Neural crest cell (in vitro differentiated cells): Measurements from ENCODE around the gene PPIG. TPM values are rescaled to one million over a fixed set of nuclear protein-coding genes. Genes with fewer than 3 reads are reported as not detected.

ENCODE experiments used
- DNase-seq: peaks from one replicate; pipeline ENCODE4 v3.0.0; 2021; ENCODE audit warnings: low read depth, mixed read lengths, low spot score
- H3K27ac Mint-ChIP-seq: one replicate; pipeline ENCODE4 v1.8.0; 2021; ENCODE audit warnings: mild to moderate bottlenecking, mixed read lengths; ENCODE audit not compliant: unreplicated experiment
- H3K27me3 Mint-ChIP-seq: 2 replicates; pipeline ENCODE4 v1.8.0; 2021; ENCODE audit warnings: low read depth, mild to moderate bottlenecking, mixed read lengths
- H3K36me3 Mint-ChIP-seq: 2 replicates; pipeline ENCODE4 v1.8.0; 2021; ENCODE audit warnings: low read depth, mild to moderate bottlenecking, mixed read lengths
- H3K4me1 Mint-ChIP-seq: 2 replicates; pipeline ENCODE4 v1.8.0; 2021; ENCODE audit warnings: mixed read lengths
- H3K4me3 Mint-ChIP-seq: one replicate; pipeline ENCODE4 v1.8.0; 2021; ENCODE audit warnings: mild to moderate bottlenecking, mixed read lengths
- H3K9me3 Mint-ChIP-seq: 2 replicates; pipeline ENCODE4 v1.8.0; 2021; ENCODE audit warnings: mixed read lengths
- total RNA-seq: library from RNA; stranded (reverse); gene quantifications from 2 replicates; pipeline ENCODE4 v1.2.1, GENCODE V29; 2021
- TF ChIP-seq, protein P1 (sequence below): fragments of 200-600 bp; sonication (generic); conservative IDR thresholded peaks from 2 replicates; pipeline ENCODE4 v1.5.0; 2021; ENCODE audit warnings: antibody characterized with exemption, mild to moderate bottlenecking

PPIG gene
- total RNA-seq, 1 donor from 2014 or later, result 70.0 TPM

DNA sequence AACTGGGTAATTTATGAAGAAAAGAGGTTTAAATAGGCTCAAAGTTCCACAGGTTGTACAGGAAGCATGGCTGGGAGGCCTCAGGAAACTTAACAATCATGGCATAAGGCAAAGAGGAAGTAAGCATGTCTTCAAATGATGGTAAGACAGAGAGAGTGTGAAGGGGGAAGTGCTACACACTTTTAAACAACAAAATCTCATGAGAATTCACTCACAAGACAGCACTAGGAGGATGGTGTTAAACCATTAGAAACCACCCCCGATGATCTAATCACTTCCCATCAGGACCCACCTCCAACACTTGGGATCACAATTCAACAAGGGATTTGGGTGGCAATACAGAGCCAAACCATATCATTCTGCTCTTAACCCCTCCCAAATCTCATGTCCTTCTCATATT, 75.2 kb downstream of the PPIG start:
- Mint-ChIP-seq H3K27ac (no peak overlapping the region), H3K27me3 (peaks cover 5% of the 10 kb centered on the region), H3K4me1 (peaks cover 7% of the 10 kb centered on the region), H3K4me3 (no peak overlapping the region), H3K36me3 (no peaks in the 10 kb centered on the region), H3K9me3 (no peaks in the 10 kb centered on the region)
- TF ChIP-seq, protein P1, sequence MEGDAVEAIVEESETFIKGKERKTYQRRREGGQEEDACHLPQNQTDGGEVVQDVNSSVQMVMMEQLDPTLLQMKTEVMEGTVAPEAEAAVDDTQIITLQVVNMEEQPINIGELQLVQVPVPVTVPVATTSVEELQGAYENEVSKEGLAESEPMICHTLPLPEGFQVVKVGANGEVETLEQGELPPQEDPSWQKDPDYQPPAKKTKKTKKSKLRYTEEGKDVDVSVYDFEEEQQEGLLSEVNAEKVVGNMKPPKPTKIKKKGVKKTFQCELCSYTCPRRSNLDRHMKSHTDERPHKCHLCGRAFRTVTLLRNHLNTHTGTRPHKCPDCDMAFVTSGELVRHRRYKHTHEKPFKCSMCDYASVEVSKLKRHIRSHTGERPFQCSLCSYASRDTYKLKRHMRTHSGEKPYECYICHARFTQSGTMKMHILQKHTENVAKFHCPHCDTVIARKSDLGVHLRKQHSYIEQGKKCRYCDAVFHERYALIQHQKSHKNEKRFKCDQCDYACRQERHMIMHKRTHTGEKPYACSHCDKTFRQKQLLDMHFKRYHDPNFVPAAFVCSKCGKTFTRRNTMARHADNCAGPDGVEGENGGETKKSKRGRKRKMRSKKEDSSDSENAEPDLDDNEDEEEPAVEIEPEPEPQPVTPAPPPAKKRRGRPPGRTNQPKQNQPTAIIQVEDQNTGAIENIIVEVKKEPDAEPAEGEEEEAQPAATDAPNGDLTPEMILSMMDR, result no peak
- DNase-seq, result no peak

DNA sequence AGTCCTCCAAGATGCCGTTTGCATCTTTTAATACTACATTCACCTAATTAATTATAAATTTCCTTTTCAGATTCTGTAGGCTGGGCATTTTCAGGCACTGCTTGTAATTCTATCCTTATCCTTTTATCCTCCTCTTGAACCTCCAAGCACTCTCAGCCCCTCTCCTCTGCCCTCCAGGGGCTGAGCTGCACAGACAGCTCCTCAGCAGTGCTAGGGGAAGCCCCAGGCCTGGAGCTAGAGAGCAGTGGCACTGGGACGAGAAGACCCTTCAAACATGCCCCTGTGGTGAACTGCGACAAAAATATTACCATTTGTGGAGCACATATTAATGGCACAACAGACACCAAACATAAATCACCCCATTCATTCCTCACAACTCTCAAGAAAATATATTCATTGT, 77.1 kb downstream of the PPIG start:
- no peaks in the 10 kb centered on the region for H3K9me3 Mint-ChIP-seq
- TF ChIP-seq, protein P1, result no peak
- H3K27ac Mint-ChIP-seq, result no peak overlapping the region
- no peak overlapping the region for H3K4me3 Mint-ChIP-seq
- no peaks in the 10 kb centered on the region for H3K27me3 Mint-ChIP-seq
- peaks cover 7% of the 10 kb centered on the region for H3K4me1 Mint-ChIP-seq
- no peaks in the 10 kb centered on the region for H3K36me3 Mint-ChIP-seq
- DNase-seq, result no peak

DNA sequence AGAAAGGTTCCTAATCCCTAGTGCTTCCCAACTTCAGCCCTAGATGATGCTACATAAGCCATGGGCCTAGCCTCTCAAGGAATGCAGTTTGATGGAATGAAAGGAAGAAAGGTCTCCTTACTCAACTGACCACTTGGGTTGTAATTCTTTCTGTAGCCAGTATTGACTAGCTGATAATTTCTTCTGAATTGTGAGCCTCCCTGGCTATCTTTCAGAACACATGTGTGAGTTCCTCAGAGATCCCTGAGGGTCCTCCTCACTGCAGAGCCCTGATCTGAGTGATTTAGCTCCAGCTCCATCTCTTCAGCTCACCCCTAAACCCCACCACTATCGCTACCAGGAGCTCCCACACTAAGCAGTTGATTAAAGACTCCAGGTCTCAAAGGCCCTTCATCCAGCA, 78.6 kb downstream of the PPIG start:
- TF ChIP-seq, protein P1, result no peak
- no peak overlapping the region for H3K4me3 Mint-ChIP-seq
- H3K4me1 Mint-ChIP-seq, result peaks cover 7% of the 10 kb centered on the region
- no peaks in the 10 kb centered on the region for H3K36me3 Mint-ChIP-seq
- DNase-seq, result no peak
- no peaks in the 10 kb centered on the region for H3K9me3 Mint-ChIP-seq
- no peak overlapping the region for H3K27ac Mint-ChIP-seq
- no peaks in the 10 kb centered on the region for H3K27me3 Mint-ChIP-seq

DNA sequence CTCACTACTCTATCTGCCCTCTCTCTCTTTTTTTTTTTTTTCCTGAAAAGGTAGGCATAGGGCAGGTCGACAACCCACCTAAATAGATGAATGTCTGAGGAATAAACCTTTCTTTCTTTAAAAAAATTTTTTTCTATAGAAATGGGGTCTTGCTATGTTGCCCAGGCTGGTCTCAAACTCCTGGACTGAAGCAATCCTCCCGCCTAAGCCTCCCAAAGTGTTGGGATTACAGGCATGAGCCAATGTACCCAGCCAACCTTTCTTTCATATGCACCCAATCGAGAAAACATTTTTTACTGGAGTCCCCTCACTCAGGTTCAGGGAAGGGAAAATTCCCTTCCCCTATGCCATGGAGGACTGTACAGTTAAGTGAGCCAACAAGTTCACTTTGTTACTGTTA, 79.1 kb downstream of the PPIG start:
- DNase-seq, result no peak
- H3K9me3 Mint-ChIP-seq, result no peaks in the 10 kb centered on the region
- peaks cover 7% of the 10 kb centered on the region for H3K4me1 Mint-ChIP-seq
- no peak overlapping the region for H3K4me3 Mint-ChIP-seq
- TF ChIP-seq, protein P1, result no peak
- no peak overlapping the region for H3K27ac Mint-ChIP-seq
- no peaks in the 10 kb centered on the region for H3K27me3 Mint-ChIP-seq
- H3K36me3 Mint-ChIP-seq, result no peaks in the 10 kb centered on the region

DNA sequence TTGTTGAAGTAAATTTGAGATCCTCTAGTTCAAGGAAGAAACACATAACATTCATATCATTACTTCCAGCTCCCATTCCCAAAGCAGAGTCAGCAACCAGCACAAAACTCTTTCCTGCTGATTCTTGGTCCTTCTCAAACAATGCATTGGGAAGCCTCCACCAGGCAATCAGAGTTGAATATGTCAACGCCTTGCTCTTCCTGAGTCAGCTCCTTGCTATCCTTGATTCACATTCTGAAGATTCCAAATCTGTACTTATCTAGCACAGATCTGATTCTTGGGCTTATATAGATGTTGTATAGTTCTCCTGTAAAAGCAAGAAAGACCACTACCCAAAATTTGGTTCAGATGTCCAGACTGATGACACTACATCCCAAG, 80.4 kb downstream of the PPIG start:
- Mint-ChIP-seq H3K27me3 (no peaks in the 10 kb centered on the region), H3K27ac (no peak overlapping the region), H3K9me3 (no peaks in the 10 kb centered on the region), H3K4me3 (no peak overlapping the region), H3K4me1 (peaks cover 7% of the 10 kb centered on the region), H3K36me3 (peaks cover 2% of the 10 kb centered on the region)
- TF ChIP-seq, protein P1, result no peak
- no peak for DNase-seq
